ES-I3 (cell line): ENCODE results near the gene NEO1.
"Not testable (repeated sequence)": the region's sequence is repeated elsewhere in the genome, so short reads cannot be mapped to it uniquely, and the experiment has no call there.

Experiments
- H3K36me3 ChIP-seq: 2 replicates; pipeline ENCODE4 v1.6.1; 2013; ENCODE audit warnings: mild to moderate bottlenecking, low read length, control low read depth, moderate library complexity; ENCODE audit not compliant: insufficient read depth
- H3K4me1 ChIP-seq: 2 replicates; pipeline ENCODE4 v1.6.1; 2013; ENCODE audit warnings: mild to moderate bottlenecking, control low read depth, low read length; ENCODE audit not compliant: insufficient read depth
- H3K9ac ChIP-seq: 2 replicates; pipeline ENCODE4 v1.6.1; 2013; ENCODE audit warnings: low read depth, mild to moderate bottlenecking, low read length, moderate library complexity
- H3K9me3 ChIP-seq: 2 replicates; pipeline ENCODE4 v1.6.1; 2013; ENCODE audit warnings: mild to moderate bottlenecking, low read length, moderate library complexity; ENCODE audit not compliant: control insufficient read depth, insufficient read depth

NEO1 gene

GRCh38 chr15:73200339-73200738, 148.1 kb downstream of the NEO1 start:
- Histone ChIP-seq H3K4me1 (no peaks in the 10 kb centered on the region), H3K9ac (no peak overlapping the region)

GRCh38 chr15:73210630-73211029, 158.4 kb downstream of the NEO1 start:
- no peak overlapping the region for H3K9ac ChIP-seq
- H3K9me3 ChIP-seq, result no peaks in the 10 kb centered on the region
- H3K36me3 ChIP-seq, result no peaks in the 10 kb centered on the region
- no peaks in the 10 kb centered on the region for H3K4me1 ChIP-seq

More at GRCh38 chr15:73200339-73200738, 148.1 kb downstream of the NEO1 start:
- Histone ChIP-seq H3K9me3 (peaks cover 11% of the 10 kb centered on the region), H3K36me3 (no peaks in the 10 kb centered on the region)

GRCh38 chr15:73212424-73212823, 160.2 kb downstream of the NEO1 start:
- Histone ChIP-seq H3K4me1 (no peaks in the 10 kb centered on the region), H3K36me3 (no peaks in the 10 kb centered on the region), H3K9ac (no peak overlapping the region), H3K9me3 (no peaks in the 10 kb centered on the region)

- not testable (repeated sequence) for H3K9ac ChIP-seq, H3K36me3 ChIP-seq, H3K9me3 ChIP-seq
- H3K4me1 ChIP-seq, result peaks cover 12% of the 10 kb centered on the region
These were observed 169.2 kb downstream of the NEO1 start for GRCh38 chr15:73221450-73221849.

- no peaks in the 10 kb centered on the region for H3K36me3 ChIP-seq
- no peaks in the 10 kb centered on the region for H3K9me3 ChIP-seq
- peaks cover 20% of the 10 kb centered on the region for H3K4me1 ChIP-seq
- H3K9ac ChIP-seq, result no peak overlapping the region
These were observed 173.2 kb downstream of the NEO1 start for GRCh38 chr15:73225358-73226015.

- no peak overlapping the region for H3K9ac ChIP-seq
These were observed 174.0 kb downstream of the NEO1 start for GRCh38 chr15:73226093-73226814.

GRCh38 chr15:73227433-73228056, 175.3 kb downstream of the NEO1 start:
- no peaks in the 10 kb centered on the region for H3K36me3 ChIP-seq
- no peaks in the 10 kb centered on the region for H3K9me3 ChIP-seq
- peaks cover 20% of the 10 kb centered on the region for H3K4me1 ChIP-seq
- H3K9ac ChIP-seq, result no peak overlapping the region

More at GRCh38 chr15:73226093-73226814, 174.0 kb downstream of the NEO1 start:
- H3K9me3 ChIP-seq, result no peaks in the 10 kb centered on the region
- no peaks in the 10 kb centered on the region for H3K36me3 ChIP-seq
- H3K4me1 ChIP-seq, result peaks cover 20% of the 10 kb centered on the region

GRCh38 chr15:73228128-73228646, 175.9 kb downstream of the NEO1 start:
- no peaks in the 10 kb centered on the region for H3K36me3 ChIP-seq
- peaks cover 20% of the 10 kb centered on the region for H3K4me1 ChIP-seq
- no peaks in the 10 kb centered on the region for H3K9me3 ChIP-seq
- H3K9ac ChIP-seq, result no peak overlapping the region

- Histone ChIP-seq H3K4me1 (peaks cover 8% of the 10 kb centered on the region), H3K9ac (no peak overlapping the region), H3K36me3 (no peaks in the 10 kb centered on the region), H3K9me3 (no peaks in the 10 kb centered on the region)
These were observed 179.6 kb downstream of the NEO1 start for GRCh38 chr15:73231661-73232419.

- Histone ChIP-seq H3K4me1 (peaks cover 5% of the 10 kb centered on the region), H3K9me3 (no peaks in the 10 kb centered on the region), H3K36me3 (no peaks in the 10 kb centered on the region), H3K9ac (no peak overlapping the region)
These were observed 180.5 kb downstream of the NEO1 start for GRCh38 chr15:73232776-73233175.

- H3K9ac ChIP-seq, result no peak overlapping the region
- H3K4me1 ChIP-seq, result no peaks in the 10 kb centered on the region; the same call in 1 of the 2 replicates
- H3K9me3 ChIP-seq, result no peaks in the 10 kb centered on the region
- no peaks in the 10 kb centered on the region for H3K36me3 ChIP-seq
These were observed 181.4 kb downstream of the NEO1 start for GRCh38 chr15:73233623-73234022.

- H3K36me3 ChIP-seq, result no peaks in the 10 kb centered on the region
- no peaks in the 10 kb centered on the region for H3K4me1 ChIP-seq
- H3K9me3 ChIP-seq, result no peaks in the 10 kb centered on the region
- no peak overlapping the region for H3K9ac ChIP-seq
These were observed 185.6 kb downstream of the NEO1 start for GRCh38 chr15:73237910-73238309.

GRCh38 chr15:73239564-73240215, 187.4 kb downstream of the NEO1 start:
- Histone ChIP-seq H3K36me3 (no peaks in the 10 kb centered on the region), H3K4me1 (no peaks in the 10 kb centered on the region), H3K9me3 (no peaks in the 10 kb centered on the region), H3K9ac (no peak overlapping the region)
